SK-N-SH (cell line): ENCODE results near the gene TMOD2.
"Not testable (repeated sequence)": the region's sequence is repeated elsewhere in the genome, so short reads cannot be mapped to it uniquely, and the experiment has no call there.

Experiments
- CHD2 ChIP-seq: fragments of 150-350 bp; IDR thresholded peaks from 2 replicates; pipeline ENCODE4 v1.6.1; 2018; ENCODE audit warnings: low read length; ENCODE audit not compliant: partially characterized antibody
- EP300 ChIP-seq, 2 experiments: IDR thresholded peaks; 2 replicates each; pipeline versions ENCODE4 v1.4.0 to v1.6.1; 2012; ENCODE audit warnings: borderline replicate concordance in 1 of 2, low read depth in 1 of 2, low read length in 1 of 2
- EZH2phosphoT487 ChIP-seq: fragments of 200-600 bp; sonication (generic); IDR thresholded peaks from 2 replicates; pipeline ENCODE4 v1.6.1; 2017; ENCODE audit warnings: low read depth, mixed run types, mild to moderate bottlenecking, antibody characterized with exemption, moderate library complexity, borderline replicate concordance
- GATA2 ChIP-seq: sonication (generic); formaldehyde crosslinking; IDR thresholded peaks from 2 replicates; pipeline ENCODE4 v1.5.0; 2020; ENCODE audit warnings: mild to moderate bottlenecking, missing genetic modification reagents
- MXI1 ChIP-seq: IDR thresholded peaks from 2 replicates; pipeline ENCODE4 v1.6.1; 2012; ENCODE audit warnings: mild to moderate bottlenecking, low read depth, low read length, improper control_type of control experiment
- NFIC ChIP-seq: IDR thresholded peaks from 2 replicates; pipeline ENCODE4 v1.4.0; 2012; ENCODE audit warnings: borderline replicate concordance
- RAD21 ChIP-seq: IDR thresholded peaks from 2 replicates; pipeline ENCODE4 v1.6.1; 2012; ENCODE audit warnings: mild to moderate bottlenecking, low read length
- SIN3A ChIP-seq: IDR thresholded peaks from 2 replicates; pipeline ENCODE4 v1.6.1; 2012; ENCODE audit warnings: low read depth, mild to moderate bottlenecking, low read length, moderate library complexity, borderline replicate concordance
- TAF1 ChIP-seq: IDR thresholded peaks from 2 replicates; pipeline ENCODE4 v1.6.1; 2012; ENCODE audit warnings: low read depth, mild to moderate bottlenecking, low read length, moderate library complexity, borderline replicate concordance
- TCF12 ChIP-seq: IDR thresholded peaks from 2 replicates; pipeline ENCODE4 v1.4.0; 2012
- TF ChIP-seq, protein P1 (sequence below): fragments of 200-600 bp; sonication (generic); IDR thresholded peaks from 2 replicates; pipeline ENCODE4 v1.6.1; 2017; ENCODE audit warnings: antibody characterized with exemption, mild to moderate bottlenecking, moderate library complexity
- TF ChIP-seq, protein P2 (sequence below): IDR thresholded peaks from 2 replicates; pipeline ENCODE4 v1.4.0; 2012; ENCODE audit warnings: low read depth, borderline replicate concordance
- TF ChIP-seq, protein P3 (sequence below): IDR thresholded peaks from 2 replicates; pipeline ENCODE4 v1.4.0; 2012; ENCODE audit warnings: low read depth, borderline replicate concordance
- TF ChIP-seq, protein P4 (sequence below): IDR thresholded peaks from 2 replicates; pipeline ENCODE4 v1.6.1; 2012; ENCODE audit warnings: mild to moderate bottlenecking, low read depth, low read length, moderate library complexity

DNA sequence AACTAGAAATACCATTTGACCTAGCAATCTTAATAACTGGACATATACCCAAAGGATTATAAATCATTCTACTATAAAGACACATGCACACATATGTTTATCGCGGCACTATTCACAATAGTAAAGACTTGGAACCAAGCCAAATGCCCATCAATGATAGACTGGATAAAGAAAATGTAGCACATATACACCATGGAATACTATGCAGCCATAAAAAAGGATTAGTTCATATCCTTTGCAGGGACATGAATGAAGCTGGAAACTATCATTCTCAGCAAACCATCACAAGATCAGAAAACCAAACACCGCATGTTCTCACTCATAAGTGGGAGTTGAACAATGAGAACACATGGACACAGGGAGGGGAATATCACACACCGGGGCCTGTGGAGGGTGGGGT is 41.1 kb downstream of the TMOD2 start:
- TF ChIP-seq, protein P1, sequence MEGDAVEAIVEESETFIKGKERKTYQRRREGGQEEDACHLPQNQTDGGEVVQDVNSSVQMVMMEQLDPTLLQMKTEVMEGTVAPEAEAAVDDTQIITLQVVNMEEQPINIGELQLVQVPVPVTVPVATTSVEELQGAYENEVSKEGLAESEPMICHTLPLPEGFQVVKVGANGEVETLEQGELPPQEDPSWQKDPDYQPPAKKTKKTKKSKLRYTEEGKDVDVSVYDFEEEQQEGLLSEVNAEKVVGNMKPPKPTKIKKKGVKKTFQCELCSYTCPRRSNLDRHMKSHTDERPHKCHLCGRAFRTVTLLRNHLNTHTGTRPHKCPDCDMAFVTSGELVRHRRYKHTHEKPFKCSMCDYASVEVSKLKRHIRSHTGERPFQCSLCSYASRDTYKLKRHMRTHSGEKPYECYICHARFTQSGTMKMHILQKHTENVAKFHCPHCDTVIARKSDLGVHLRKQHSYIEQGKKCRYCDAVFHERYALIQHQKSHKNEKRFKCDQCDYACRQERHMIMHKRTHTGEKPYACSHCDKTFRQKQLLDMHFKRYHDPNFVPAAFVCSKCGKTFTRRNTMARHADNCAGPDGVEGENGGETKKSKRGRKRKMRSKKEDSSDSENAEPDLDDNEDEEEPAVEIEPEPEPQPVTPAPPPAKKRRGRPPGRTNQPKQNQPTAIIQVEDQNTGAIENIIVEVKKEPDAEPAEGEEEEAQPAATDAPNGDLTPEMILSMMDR: not testable (repeated sequence)
- TF ChIP-seq EP300 (IDR thresholded peaks at IDR 0.05; ENCODE audit: borderline replicate concordance in 1 of 2, low read depth in 1 of 2, low read length in 1 of 2); EZH2phosphoT487; NFIC; SIN3A; RAD21; MXI1; TAF1; GATA2 (CRISPR knock-in tag); CHD2; TCF12: not testable (repeated sequence)
- TF ChIP-seq, protein P2, sequence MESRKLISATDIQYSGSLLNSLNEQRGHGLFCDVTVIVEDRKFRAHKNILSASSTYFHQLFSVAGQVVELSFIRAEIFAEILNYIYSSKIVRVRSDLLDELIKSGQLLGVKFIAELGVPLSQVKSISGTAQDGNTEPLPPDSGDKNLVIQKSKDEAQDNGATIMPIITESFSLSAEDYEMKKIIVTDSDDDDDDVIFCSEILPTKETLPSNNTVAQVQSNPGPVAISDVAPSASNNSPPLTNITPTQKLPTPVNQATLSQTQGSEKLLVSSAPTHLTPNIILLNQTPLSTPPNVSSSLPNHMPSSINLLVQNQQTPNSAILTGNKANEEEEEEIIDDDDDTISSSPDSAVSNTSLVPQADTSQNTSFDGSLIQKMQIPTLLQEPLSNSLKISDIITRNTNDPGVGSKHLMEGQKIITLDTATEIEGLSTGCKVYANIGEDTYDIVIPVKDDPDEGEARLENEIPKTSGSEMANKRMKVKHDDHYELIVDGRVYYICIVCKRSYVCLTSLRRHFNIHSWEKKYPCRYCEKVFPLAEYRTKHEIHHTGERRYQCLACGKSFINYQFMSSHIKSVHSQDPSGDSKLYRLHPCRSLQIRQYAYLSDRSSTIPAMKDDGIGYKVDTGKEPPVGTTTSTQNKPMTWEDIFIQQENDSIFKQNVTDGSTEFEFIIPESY: not testable (repeated sequence)
- TF ChIP-seq, protein P3, sequence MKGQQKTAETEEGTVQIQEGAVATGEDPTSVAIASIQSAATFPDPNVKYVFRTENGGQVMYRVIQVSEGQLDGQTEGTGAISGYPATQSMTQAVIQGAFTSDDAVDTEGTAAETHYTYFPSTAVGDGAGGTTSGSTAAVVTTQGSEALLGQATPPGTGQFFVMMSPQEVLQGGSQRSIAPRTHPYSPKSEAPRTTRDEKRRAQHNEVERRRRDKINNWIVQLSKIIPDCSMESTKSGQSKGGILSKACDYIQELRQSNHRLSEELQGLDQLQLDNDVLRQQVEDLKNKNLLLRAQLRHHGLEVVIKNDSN: not testable (repeated sequence)
- TF ChIP-seq, protein P4, sequence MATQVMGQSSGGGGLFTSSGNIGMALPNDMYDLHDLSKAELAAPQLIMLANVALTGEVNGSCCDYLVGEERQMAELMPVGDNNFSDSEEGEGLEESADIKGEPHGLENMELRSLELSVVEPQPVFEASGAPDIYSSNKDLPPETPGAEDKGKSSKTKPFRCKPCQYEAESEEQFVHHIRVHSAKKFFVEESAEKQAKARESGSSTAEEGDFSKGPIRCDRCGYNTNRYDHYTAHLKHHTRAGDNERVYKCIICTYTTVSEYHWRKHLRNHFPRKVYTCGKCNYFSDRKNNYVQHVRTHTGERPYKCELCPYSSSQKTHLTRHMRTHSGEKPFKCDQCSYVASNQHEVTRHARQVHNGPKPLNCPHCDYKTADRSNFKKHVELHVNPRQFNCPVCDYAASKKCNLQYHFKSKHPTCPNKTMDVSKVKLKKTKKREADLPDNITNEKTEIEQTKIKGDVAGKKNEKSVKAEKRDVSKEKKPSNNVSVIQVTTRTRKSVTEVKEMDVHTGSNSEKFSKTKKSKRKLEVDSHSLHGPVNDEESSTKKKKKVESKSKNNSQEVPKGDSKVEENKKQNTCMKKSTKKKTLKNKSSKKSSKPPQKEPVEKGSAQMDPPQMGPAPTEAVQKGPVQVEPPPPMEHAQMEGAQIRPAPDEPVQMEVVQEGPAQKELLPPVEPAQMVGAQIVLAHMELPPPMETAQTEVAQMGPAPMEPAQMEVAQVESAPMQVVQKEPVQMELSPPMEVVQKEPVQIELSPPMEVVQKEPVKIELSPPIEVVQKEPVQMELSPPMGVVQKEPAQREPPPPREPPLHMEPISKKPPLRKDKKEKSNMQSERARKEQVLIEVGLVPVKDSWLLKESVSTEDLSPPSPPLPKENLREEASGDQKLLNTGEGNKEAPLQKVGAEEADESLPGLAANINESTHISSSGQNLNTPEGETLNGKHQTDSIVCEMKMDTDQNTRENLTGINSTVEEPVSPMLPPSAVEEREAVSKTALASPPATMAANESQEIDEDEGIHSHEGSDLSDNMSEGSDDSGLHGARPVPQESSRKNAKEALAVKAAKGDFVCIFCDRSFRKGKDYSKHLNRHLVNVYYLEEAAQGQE: not testable (repeated sequence)
